NCI-H146 treated with DMSO at 0.1 percent for 48 hours (cell line): Measurements from ENCODE around the gene PDCD4.

Experiments used
- DNase-seq: peaks from one replicate; lab custom pipeline; 2025; ENCODE audit not compliant: unreplicated experiment; lab: John Stamatoyannopoulos, UW

The PDCD4 gene

DNA sequence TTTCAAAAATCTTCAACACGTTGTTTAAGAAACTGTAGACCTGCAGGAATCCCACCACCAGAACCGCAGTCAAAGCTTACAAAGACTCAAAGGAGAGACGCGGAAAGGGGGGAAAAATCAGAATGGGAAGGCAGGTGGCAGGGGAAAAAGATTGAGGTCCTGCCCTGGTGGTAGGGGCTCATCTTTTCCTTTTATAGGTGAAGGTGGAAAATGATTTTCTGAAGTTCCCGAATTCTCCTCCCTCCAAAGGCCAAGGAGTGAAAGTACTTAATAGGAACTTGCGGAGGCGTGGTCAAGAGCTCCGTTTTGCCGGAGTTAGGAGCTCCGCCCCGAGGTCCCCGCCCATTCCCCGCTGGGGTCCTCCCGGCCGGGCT lies 46.5 kb downstream of the PDCD4 start:
- peak; percentile 78 for DNase-seq

DNA sequence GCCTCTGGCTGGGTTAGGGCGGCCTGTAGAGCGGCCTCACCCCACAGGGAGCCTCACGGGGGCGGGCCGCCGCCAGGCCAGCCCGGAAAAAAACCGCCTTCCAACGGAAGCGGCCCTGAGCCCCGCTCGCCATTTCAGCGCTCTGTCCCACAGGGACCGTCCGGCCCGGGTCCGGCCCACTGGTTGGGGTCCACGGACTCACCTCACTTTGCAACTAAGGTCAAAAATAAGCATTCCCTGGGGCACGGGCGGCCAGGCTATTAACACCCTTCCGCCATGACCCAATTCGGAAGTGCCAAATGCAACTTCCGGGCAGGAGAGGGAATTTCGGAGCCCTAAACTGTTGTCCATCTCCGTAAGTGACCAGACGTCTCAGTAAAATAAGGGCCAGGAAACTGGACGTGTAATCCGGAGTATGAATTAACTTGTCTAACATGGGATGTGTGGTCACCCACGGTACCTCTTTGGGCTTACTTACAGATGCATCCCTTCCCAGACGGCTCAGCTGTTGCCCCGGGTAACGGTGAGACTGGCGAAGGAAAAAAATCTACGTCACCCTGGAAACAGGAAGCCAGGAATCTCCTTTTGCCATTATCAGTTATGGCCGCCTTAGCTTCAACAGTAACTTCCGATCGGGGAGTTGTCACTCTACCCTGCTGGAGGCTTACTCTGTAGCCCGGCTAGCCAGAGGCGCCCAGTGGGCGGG lies 47.1 kb downstream of the PDCD4 start, which contains the start of gene BBIP1:
Gene BBIP1, minus strand, starts transcription at position 538 of the 706 bp plus-strand sequence. CDS start 1,023 bp downstream, outside the sequence.
- DNase-seq = peak; percentile 99

DNA sequence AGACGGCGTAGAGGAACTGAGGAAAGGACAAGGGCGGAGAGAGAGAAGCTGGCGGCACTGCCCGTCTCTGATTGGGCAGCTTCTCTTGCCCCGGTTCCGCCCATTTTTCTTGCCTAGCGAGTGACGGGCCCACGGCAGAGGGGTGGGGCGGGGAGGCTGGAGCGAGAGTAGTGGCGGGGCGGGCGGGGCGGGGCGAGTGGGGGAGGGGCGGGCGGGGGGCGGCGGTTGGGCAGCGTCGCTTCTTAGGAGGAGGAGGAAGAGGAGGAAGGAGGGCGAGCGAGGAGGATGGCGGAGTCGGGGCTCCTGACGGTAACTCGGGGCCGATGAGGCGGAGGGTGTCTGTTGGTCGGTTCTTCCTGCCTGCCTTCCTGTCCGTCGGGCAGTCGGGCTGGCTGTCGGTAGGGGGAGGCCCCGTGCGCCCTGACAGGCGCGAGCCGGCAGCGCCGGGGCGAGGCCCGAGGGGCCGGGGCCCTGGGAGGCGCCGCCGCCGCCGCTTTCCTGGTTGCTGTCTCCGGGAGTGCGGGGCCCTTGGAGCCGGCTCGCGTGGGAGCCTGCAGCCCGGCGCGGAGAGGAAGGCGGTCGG lies 47.7 kb downstream of the PDCD4 start, which contains the start of gene SHOC2:
Gene SHOC2, plus strand, starts transcription at position 256 of the 583 bp plus-strand sequence. CDS start 44,755 bp downstream, outside the sequence.
- DNase-seq = no peak

DNA sequence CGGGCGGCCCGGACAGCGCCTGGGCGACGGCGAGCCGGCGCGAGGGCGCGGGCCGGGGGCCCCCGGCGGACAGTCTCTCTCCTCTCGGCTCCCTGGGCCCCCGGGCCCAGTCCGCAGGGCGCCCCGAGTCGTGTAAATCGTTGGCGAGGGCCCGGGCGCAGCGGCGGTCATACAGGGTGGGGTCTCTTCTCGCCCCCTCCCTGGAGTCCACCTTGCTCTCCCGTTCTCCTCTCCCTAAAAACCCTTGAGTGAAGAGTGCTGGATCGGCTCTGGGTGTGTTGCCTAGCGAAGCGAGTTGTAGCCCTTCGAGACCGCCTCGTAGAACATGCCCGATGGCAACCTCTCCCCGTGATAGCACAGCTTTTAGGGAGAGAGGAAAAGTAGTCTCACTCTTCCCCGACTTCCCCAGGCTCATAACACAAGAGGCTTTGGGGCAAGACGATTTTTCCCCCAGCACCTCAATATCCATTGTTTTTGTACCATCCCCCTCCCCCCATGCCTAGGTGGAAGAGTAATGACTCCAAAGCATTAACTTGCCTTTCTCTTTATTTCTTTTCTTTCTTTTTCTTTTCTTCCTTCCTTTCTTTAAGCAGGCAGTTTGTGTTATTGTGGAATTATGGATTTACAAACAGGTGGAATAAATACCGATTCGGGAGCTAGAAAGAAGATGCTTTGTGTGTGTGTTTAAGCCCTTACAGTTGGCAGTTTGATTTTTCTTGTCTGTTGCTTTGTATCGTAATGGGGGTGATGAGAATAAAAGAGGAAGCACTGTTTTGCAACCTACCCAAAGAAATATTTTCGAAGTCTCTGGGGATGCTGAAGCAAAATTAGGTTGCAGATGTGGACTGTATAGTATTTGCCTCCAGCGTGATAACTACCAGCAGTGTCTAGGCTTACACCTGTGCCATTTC lies 48.5 kb downstream of the PDCD4 start:
- peak; percentile 53 for DNase-seq

GRCh38 chr10:110923856-110924493 lies 52.2 kb downstream of the PDCD4 start:
- no peak for DNase-seq

DNA sequence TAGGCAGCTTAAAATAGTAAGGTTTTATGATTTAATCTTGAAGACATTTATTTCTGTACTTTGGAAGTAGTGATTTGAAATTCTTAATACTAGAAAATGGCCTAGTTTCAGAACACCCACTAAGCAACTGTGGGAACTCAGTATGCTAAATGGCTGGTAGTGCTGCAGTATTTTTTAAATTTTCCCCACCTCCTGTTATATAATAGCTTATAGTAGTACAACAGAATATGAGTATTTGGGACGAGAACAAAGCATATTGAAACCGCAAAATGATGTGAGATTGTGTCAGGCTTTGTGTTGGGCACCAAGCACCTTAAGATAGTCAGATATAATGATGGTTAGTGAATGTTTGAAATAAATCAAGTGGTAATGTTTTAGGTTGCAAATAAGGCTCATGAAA lies 55.7 kb downstream of the PDCD4 start:
- DNase-seq = no peak

DNA sequence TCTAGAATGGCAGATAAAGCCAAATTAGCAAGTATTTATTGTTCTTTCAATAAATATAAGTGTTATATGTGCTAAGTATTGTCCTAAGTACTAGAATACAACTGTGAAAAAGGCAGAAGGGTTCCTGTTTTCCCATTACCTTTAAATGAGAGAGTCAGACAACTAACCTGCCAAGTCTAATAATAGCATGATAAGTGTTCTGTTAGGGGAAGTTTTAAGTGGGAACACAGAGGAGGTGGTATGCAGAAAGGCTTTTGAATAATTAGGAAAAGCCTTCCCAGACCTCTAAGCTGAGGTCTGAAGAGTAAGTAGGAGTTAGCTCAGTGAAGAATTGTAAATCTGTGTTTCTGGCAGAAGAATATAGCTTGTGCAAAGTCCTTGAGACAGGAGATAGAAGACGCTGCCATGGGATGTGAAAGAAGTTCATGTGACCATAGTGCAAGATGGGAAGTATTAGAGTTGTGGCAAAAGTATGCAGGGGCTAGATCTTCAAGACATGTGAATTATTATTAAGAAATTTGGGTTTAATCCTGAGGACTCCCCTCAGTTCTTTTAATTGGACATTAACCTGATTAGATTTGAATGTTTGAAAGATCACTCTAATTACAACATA lies 60.1 kb downstream of the PDCD4 start:
- DNase-seq = no peak

DNA sequence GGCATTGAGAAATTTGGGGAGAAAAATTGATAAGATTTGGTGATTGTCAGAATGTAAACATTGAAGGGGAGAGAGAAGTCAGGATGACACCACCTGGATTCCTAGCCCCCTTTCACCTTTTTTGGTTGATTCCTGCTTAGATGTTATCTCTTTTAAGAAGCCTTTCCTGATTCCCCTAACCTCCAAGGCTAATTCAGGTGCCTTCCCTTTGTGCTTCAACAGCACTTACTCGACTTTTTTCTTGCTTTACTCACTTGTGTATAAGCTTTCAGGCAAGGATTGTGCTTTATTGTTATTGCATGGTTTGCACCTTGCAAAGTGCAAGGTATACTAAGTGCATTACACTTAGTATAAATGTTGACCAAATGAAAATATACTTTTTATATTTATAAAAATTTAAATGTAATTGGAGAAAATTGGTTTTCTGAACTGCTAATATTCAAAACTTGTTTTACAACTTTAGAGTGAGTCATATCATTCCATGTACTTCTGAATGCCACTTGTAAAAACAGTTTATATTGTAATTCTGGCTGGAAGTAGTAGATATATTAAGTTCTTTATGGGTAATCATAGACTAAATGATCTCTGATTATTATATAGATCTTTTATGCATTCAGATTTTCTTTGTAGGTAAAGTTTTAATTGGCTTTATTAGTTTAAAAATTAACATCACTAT lies 60.9 kb downstream of the PDCD4 start:
- DNase-seq = no peak

- DNase-seq = no peak
Observed at GRCh38 chr10:110936757-110937156, 65.0 kb downstream of the PDCD4 start.

DNA sequence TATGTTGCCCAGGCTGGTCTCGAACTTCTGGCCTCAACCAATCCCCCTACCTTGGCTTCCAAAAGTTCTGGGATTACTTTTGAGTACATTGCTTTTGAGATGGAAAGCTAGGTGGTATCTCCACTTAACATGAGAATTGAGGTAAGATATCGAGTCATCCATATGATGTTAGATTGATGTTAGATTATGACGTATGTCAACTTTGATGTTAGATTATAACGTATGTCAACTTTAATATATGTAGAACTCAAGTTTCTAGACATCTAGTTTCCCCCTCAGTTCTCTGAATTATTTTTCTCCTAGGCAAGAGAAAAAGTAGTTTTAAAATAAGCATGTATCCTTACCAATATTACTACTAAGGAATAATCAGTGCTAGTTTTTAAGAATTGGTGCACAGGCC lies 67.7 kb downstream of the PDCD4 start:
- no peak for DNase-seq

DNA sequence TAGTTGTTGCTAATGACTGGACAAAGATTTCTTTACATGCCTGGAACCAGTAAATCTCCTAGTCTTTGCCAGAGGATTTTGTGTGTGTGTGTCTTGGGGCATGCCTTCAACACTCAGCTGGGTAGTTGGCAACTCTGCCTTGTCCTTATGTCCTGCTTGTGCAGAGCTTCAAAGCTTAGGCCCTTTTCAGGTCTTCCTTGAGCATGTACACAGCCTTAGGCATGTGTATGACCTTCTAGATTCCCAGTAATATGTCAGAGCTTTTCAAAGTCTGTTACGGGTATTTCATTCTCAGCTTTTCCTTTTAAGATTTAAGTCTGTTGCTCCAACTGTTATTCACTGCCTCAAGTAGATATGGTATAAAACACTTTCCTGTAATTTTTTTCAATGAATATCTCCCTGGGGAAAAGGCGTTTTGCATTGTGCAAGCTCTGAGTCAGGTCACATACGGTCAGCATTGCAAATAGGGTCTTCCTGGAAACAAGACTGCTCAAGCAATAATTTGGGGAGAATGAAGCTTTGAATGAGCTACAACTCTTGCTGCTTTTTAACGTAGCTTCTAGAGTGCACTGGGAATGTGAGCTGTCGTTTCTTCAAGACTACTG lies 73.2 kb downstream of the PDCD4 start:
- DNase-seq = no peak

- DNase-seq = no peak
Observed at GRCh38 chr10:110946496-110946895, 74.8 kb downstream of the PDCD4 start.

- no peak for DNase-seq
Observed at GRCh38 chr10:110947061-110947595, 75.4 kb downstream of the PDCD4 start.
